Mucosa of rectum (tissue), 2 donors: Measurements from ENCODE around the gene MLEC.

Experiments used
- H3K27ac ChIP-seq, 2 donors: one replicate each; pipeline ENCODE4 v1.7.0; 2013; ENCODE audit warnings: inconsistent platforms in 2 of 2, low read depth in 2 of 2, low read length in 2 of 2
- H3K27me3 ChIP-seq, 2 donors: one replicate each; pipeline ENCODE4 v1.7.0; 2013; ENCODE audit warnings: low read length in 2 of 2; ENCODE audit not compliant: control insufficient read depth in 2 of 2, insufficient read depth in 2 of 2
- H3K36me3 ChIP-seq, 2 donors: one replicate each; pipeline ENCODE4 v1.7.0; 2013; ENCODE audit warnings: low read length in 2 of 2; ENCODE audit not compliant: control insufficient read depth in 2 of 2, insufficient read depth in 2 of 2
- H3K4me1 ChIP-seq, 2 donors: one replicate each; pipeline ENCODE4 v1.7.0; 2013; ENCODE audit warnings: low read length in 2 of 2, mild to moderate bottlenecking in 1 of 2; ENCODE audit not compliant: control insufficient read depth in 2 of 2, insufficient read depth in 2 of 2
- H3K4me3 ChIP-seq, 2 donors: one replicate each; pipeline ENCODE4 v1.7.0; 2013; ENCODE audit warnings: low read length in 2 of 2
- H3K9ac ChIP-seq, 2 donors: one replicate each; pipeline ENCODE4 v1.7.0; 2013; ENCODE audit warnings: low read length in 2 of 2, low read depth in 1 of 2, mild to moderate bottlenecking in 1 of 2
- H3K9me3 ChIP-seq, 2 donors: one replicate each; pipeline ENCODE4 v1.7.0; 2013; ENCODE audit warnings: low read length in 2 of 2; ENCODE audit not compliant: control insufficient read depth in 2 of 2
- donor health status: healthy.
- donor health status: Normal muscosa, but diverticular disease.

The MLEC gene, protein sequence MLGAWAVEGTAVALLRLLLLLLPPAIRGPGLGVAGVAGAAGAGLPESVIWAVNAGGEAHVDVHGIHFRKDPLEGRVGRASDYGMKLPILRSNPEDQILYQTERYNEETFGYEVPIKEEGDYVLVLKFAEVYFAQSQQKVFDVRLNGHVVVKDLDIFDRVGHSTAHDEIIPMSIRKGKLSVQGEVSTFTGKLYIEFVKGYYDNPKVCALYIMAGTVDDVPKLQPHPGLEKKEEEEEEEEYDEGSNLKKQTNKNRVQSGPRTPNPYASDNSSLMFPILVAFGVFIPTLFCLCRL

GRCh38 chr12:120686690-120687577, at the start of gene MLEC:
Gene MLEC (plus strand): TSS chr12:120687149. CDS start chr12:120687297, 148 bp downstream.
- H3K4me3 ChIP-seq, result peak within 1 kb of the TSS; percentile 82 to 94
- peaks cover 34 to 40% of the 10 kb centered on the region in 2 donors for H3K4me1 ChIP-seq
- H3K27ac ChIP-seq, result peak within 1 kb of the TSS; percentile 92 to 97
- no peaks in the 10 kb centered on the region for H3K36me3 ChIP-seq
- H3K9me3 ChIP-seq, result no peaks in the 10 kb centered on the region
- H3K9ac ChIP-seq, result peak within 1 kb of the TSS; percentile 86 to 91
- no peaks in the 10 kb centered on the region for H3K27me3 ChIP-seq

DNA sequence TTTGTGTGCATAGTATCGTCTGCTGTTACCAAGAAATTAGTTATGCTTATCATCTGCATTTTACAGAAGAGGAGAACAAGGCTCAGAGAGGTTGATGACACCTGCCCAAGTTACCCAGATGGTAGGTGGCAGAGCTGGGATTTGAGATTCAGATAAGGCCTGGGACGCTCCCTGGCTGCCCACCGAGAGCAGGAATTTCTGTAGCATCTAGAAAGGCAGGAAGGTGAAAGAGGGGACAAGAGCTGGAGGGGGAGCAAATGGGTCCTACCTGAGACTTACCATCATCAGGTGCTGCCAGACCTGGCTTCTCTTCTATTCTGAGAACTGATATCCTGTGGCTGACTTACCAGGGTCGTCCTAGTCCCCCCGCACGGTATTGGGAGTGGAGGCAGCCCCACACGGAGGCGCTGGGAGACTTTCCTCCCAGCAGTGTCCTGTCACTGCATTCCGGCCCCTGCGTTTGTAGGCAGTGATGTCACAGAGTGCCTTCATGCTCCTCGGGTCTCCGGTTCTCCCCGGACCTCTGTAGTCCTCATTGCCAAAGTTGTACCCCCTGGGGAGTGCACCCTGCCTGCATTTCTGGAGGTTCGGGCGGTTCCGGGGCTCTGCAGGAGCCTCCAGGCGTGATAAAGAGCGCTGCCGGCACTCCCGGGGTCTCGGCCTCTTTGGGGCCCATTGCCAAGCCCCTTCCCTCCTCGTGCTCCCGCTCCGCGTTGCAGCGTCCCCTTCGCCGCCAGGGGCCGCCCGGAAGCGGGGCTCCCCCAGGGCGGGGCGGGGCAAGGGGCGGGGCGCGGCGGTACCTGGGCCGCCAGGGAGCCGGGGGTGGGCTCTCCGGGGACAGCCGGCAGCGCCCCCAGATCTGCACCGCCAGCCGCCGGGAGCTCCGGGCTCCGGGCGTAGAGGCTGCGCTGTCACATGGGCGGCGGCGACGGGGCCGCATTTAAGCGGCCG, 46.9 kb upstream of the MLEC start, which contains the start of gene CABP1:
TSS of gene CABP1 (plus strand) at position 856 of the 951 bp plus-strand sequence. CDS start at position 916, 60 bp downstream.
- Histone ChIP-seq H3K27ac (no peak within 1 kb of the TSS), H3K4me3 (peak within 1 kb of the TSS; percentile 37 to 54), H3K36me3 (no peaks in the 10 kb centered on the region), H3K9ac (no peak within 1 kb of the TSS), H3K4me1 (peaks cover 6 to 9% of the 10 kb centered on the region in 2 donors), H3K27me3 (peaks cover 17 to 18% of the 10 kb centered on the region in 2 donors), H3K9me3 (no peaks in the 10 kb centered on the region)

DNA sequence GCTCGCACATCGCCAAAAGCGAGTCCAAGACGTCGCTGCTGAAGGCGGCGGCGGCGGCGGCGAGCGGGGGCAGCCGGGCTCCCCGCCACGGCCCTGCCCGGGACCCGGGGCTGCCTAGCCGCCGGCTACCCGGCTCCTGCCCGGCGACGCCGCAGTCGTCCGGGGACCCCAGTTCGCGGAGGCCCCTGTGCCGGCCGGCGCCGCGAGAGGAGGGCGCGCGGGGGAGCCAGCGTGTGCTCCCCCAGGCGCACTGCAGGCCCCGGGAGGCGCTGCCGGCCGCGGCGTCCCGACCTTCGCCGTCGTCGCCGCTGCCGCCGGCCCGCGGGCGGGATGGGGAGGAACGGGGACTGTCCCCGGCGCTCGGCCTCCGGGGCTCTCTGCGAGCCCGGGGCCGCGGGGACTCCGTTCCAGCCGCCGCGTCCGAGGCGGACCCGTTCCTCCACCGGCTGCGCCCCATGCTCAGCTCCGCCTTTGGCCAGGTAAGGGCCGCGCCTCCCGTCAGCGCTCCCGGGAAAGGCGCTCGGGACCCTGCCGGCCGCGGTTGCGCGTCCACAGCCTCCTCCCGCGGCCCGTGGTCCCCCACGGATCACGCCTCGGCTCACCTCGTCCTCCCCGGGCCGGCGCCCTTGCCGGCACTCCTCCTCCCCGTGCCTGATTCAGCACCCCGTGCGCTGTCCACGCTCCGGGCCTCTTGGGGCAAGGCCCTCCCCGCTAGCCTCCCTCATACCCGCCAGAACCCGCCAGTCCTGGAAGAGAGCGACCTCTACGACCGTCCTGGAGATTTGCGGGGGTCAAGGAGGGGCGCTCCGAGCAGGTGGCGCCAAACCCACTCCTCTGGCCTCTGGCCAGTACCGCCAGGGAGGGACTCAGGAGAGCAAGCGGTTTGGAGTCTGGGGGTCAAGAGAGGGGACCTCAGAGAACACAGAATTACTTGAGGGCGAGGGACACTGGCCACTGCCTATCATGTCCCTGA, 45.8 kb upstream of the MLEC start:
- Histone ChIP-seq H3K27ac (no peak overlapping the region), H3K9ac (no peak overlapping the region), H3K27me3 (peaks cover 17 to 21% of the 10 kb centered on the region in 2 donors), H3K36me3 (no peaks in the 10 kb centered on the region), H3K4me3 (peak overlapping the region; percentile 37 to 54), H3K9me3 (no peaks in the 10 kb centered on the region), H3K4me1 (peaks cover 6 to 9% of the 10 kb centered on the region in 2 donors)

- Histone ChIP-seq H3K4me3 (no peak overlapping the region), H3K27ac (no peak overlapping the region), H3K9me3 (no peaks in the 10 kb centered on the region), H3K9ac (no peak overlapping the region), H3K27me3 (peaks cover 17 to 22% of the 10 kb centered on the region in 2 donors), H3K36me3 (no peaks in the 10 kb centered on the region), H3K4me1 (peaks cover 6 to 9% of the 10 kb centered on the region in 2 donors)
These were observed 44.8 kb upstream of the MLEC start for GRCh38 chr12:120642121-120642520.

DNA sequence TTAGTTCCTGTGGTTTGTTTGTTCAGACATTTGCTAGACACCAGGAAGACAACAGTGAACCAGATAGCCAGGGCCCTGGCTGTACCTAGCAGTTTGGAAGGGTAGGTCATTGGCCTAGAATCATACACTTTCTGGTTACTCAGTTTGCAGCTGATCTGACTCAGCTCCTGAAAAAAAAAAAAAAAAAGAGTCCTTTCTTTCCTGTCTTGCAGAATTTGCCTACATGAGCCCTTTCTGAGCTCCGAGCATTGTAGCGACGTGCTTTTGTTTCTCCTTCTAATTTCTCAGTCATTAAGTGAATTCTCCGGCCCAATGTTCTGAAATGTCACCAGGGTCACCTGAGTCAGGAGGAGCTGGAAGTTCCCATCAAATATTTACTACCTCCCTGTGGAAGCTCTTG, 44.1 kb upstream of the MLEC start:
- Histone ChIP-seq H3K27me3 (peaks cover 17 to 22% of the 10 kb centered on the region in 2 donors), H3K27ac (no peak overlapping the region), H3K36me3 (no peaks in the 10 kb centered on the region), H3K4me1 (peaks cover 6 to 9% of the 10 kb centered on the region in 2 donors), H3K9ac (no peak overlapping the region), H3K9me3 (no peaks in the 10 kb centered on the region), H3K4me3 (no peak overlapping the region)

DNA sequence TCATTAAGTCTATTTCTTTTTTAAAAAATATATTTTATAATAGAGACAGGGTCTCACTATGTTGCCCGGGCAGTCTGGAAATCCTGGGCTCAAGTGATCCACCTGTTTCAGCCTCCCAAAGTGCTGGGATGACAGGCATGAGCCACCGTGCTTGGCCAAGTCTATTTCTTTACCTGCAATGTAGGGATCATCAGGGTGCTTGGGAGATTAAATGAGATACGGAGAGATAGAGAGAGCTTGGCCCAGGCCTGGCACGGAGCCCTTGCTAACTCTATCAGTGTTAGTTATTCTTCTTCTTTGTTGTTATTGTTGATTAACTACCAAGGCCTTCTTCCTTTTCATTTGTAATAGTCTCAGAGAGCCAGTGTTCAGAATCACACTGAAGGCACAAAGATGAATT, 43.4 kb upstream of the MLEC start:
- Histone ChIP-seq H3K9ac (no peak overlapping the region), H3K4me1 (peaks cover 6 to 9% of the 10 kb centered on the region in 2 donors), H3K4me3 (no peak overlapping the region), H3K27ac (no peak overlapping the region), H3K36me3 (no peaks in the 10 kb centered on the region), H3K9me3 (no peaks in the 10 kb centered on the region), H3K27me3 (peaks cover 17 to 22% of the 10 kb centered on the region in 2 donors)

- H3K27ac ChIP-seq, result no peak overlapping the region
- no peak overlapping the region for H3K9ac ChIP-seq
- no peaks in the 10 kb centered on the region for H3K36me3 ChIP-seq
- peaks cover 5 to 16% of the 10 kb centered on the region in 2 donors for H3K4me1 ChIP-seq
- H3K9me3 ChIP-seq, result no peaks in the 10 kb centered on the region
- H3K4me3 ChIP-seq, result no peak overlapping the region
- peaks cover 14 to 22% of the 10 kb centered on the region in 2 donors for H3K27me3 ChIP-seq
These were observed 40.9 kb upstream of the MLEC start for GRCh38 chr12:120646044-120646443.

- Histone ChIP-seq H3K27me3 (peaks cover 5 to 15% of the 10 kb centered on the region in 2 donors), H3K9me3 (no peaks in the 10 kb centered on the region)
These were observed 39.6 kb upstream of the MLEC start for GRCh38 chr12:120647375-120647755.

More at GRCh38 chr12:120647375-120647755, 39.6 kb upstream of the MLEC start:
- Histone ChIP-seq H3K4me1 (peaks cover 4 to 8% of the 10 kb centered on the region in 2 donors), H3K27ac (no peak overlapping the region), H3K36me3 (no peaks in the 10 kb centered on the region), H3K4me3 (no peak overlapping the region), H3K9ac (no peak overlapping the region)
